ENCODE measurements around the gene LTA4H. TPM values are rescaled to one million over a fixed set of nuclear protein-coding genes. Genes with fewer than 3 reads are reported as not detected.
A peak's percentile ranks its signal among the peaks of the same experiment; 100 is the strongest.

Gene LTA4H
- polyA plus RNA-seq, 6 donors from 2014 or later, result 203 to 338 (median 258) TPM

- DNase-seq (no peak), ATAC-seq (ENCODE audit: low read depth in 2 of 2) (no peak)
- peaks cover 10 to 34% (median 26%) of the 10 kb centered on the region in 3 donors for H3K4me1 Mint-ChIP-seq
- no peak overlapping the region for H3K4me3 Mint-ChIP-seq
- no peaks in the 10 kb centered on the region for H3K36me3 Mint-ChIP-seq
- no peaks in the 10 kb centered on the region for H3K9me3 Mint-ChIP-seq
- H3K27ac Mint-ChIP-seq, result no peak overlapping the region
- H3K27me3 Mint-ChIP-seq, result no peaks in the 10 kb centered on the region
These were observed 4.1 kb upstream of the LTA4H start for GRCh38 chr12:96039516-96039915.

- no peak for DNase-seq
- H3K36me3 Mint-ChIP-seq, result peaks cover 0 to 4% of the 10 kb centered on the region in 2 donors
- H3K9me3 Mint-ChIP-seq, result no peaks in the 10 kb centered on the region
- H3K27ac Mint-ChIP-seq, result no peak overlapping the region
- H3K4me3 Mint-ChIP-seq, result no peak overlapping the region
- H3K27me3 Mint-ChIP-seq, result no peaks in the 10 kb centered on the region
- H3K4me1 Mint-ChIP-seq, result peaks cover 7 to 24% (median 12%) of the 10 kb centered on the region in 3 donors
- no peak for ATAC-seq (ENCODE audit: low read depth in 2 of 2)
These were observed 1.5 kb upstream of the LTA4H start for GRCh38 chr12:96036765-96037455.

GRCh38 chr12:96034621-96035282 lies 635 bp downstream of the LTA4H start:
- DNase-seq (no peak), ATAC-seq (ENCODE audit: low read depth in 2 of 2) (no peak)
- Mint-ChIP-seq H3K27me3 (no peaks in the 10 kb centered on the region), H3K36me3 (peaks cover 10 to 13% of the 10 kb centered on the region in 2 donors), H3K4me3 (no peak overlapping the region), H3K4me1 (peaks cover 21 to 33% (median 22%) of the 10 kb centered on the region in 3 donors), H3K9me3 (no peaks in the 10 kb centered on the region), H3K27ac (no peak overlapping the region)

- no peak for ATAC-seq (ENCODE audit: low read depth in 2 of 2)
- Mint-ChIP-seq H3K27me3 (no peaks in the 10 kb centered on the region), H3K36me3 (peaks cover 10 to 17% of the 10 kb centered on the region in 2 donors), H3K27ac (peak overlapping the region in 1 of 6 donors; percentile 1), H3K4me3 (peak overlapping the region in 1 of 8 donors; percentile 79), H3K9me3 (no peaks in the 10 kb centered on the region), H3K4me1 (peaks cover 25 to 37% (median 25%) of the 10 kb centered on the region in 3 donors)
- no peak for DNase-seq
These were observed 1.6 kb downstream of the LTA4H start for GRCh38 chr12:96033549-96034389.

GRCh38 chr12:96029826-96030225 lies 5.6 kb downstream of the LTA4H start:
- peaks cover 18 to 32% of the 10 kb centered on the region in 2 donors for H3K36me3 Mint-ChIP-seq
- H3K27ac Mint-ChIP-seq, result peak overlapping the region in 5 of 6 donors; percentile 0 to 51 (median 39)
- H3K9me3 Mint-ChIP-seq, result no peaks in the 10 kb centered on the region
- no peaks in the 10 kb centered on the region for H3K27me3 Mint-ChIP-seq
- ATAC-seq (ENCODE audit: low read depth in 2 of 2), result no peak
- peak overlapping the region in 3 of 8 donors; percentile 4 to 22 (median 16) for H3K4me3 Mint-ChIP-seq
- H3K4me1 Mint-ChIP-seq, result peaks cover 25 to 43% (median 25%) of the 10 kb centered on the region in 3 donors
- DNase-seq, result no peak

GRCh38 chr12:96028538-96028937 lies 6.8 kb downstream of the LTA4H start:
- Mint-ChIP-seq H3K4me3 (no peak overlapping the region), H3K27me3 (no peaks in the 10 kb centered on the region), H3K4me1 (peaks cover 22 to 40% (median 25%) of the 10 kb centered on the region in 3 donors), H3K9me3 (no peaks in the 10 kb centered on the region), H3K27ac (peak overlapping the region in 2 of 6 donors; percentile 12 to 60), H3K36me3 (peaks cover 18 to 32% of the 10 kb centered on the region in 2 donors)
- DNase-seq, result no peak
- ATAC-seq (ENCODE audit: low read depth in 2 of 2), result no peak

- peaks cover 25 to 35% of the 10 kb centered on the region in 2 donors for H3K36me3 Mint-ChIP-seq
- no peaks in the 10 kb centered on the region for H3K9me3 Mint-ChIP-seq
- H3K27ac Mint-ChIP-seq, result peak overlapping the region in 2 of 6 donors; percentile 8 to 34
- no peak overlapping the region for H3K4me3 Mint-ChIP-seq
- DNase-seq, result no peak
- peaks cover 25 to 40% (median 31%) of the 10 kb centered on the region in 3 donors for H3K4me1 Mint-ChIP-seq
- ATAC-seq (ENCODE audit: low read depth in 2 of 2), result no peak
- no peaks in the 10 kb centered on the region for H3K27me3 Mint-ChIP-seq
These were observed 9.1 kb downstream of the LTA4H start for GRCh38 chr12:96026331-96026730.

- no peaks in the 10 kb centered on the region for H3K27me3 Mint-ChIP-seq
These were observed 9.9 kb downstream of the LTA4H start for GRCh38 chr12:96025518-96025917.

GRCh38 chr12:96020314-96021003 lies 14.9 kb downstream of the LTA4H start:
- H3K36me3 Mint-ChIP-seq, result peaks cover 9 to 17% of the 10 kb centered on the region in 2 donors
- no peaks in the 10 kb centered on the region for H3K27me3 Mint-ChIP-seq
- peaks cover 21 to 47% (median 30%) of the 10 kb centered on the region in 3 donors for H3K4me1 Mint-ChIP-seq
- no peaks in the 10 kb centered on the region for H3K9me3 Mint-ChIP-seq
- DNase-seq, result peak; percentile 65
- ATAC-seq (ENCODE audit: low read depth in 2 of 2), result peak; percentile 98
- peak overlapping the region; percentile 63 to 91 (median 85) for H3K4me3 Mint-ChIP-seq
- H3K27ac Mint-ChIP-seq, result peak overlapping the region; percentile 92 to 95 (median 94)

More at GRCh38 chr12:96025518-96025917, 9.9 kb downstream of the LTA4H start:
- H3K36me3 Mint-ChIP-seq, result peaks cover 22 to 34% of the 10 kb centered on the region in 2 donors
- H3K9me3 Mint-ChIP-seq, result no peaks in the 10 kb centered on the region
- H3K27ac Mint-ChIP-seq, result peak overlapping the region in 2 of 6 donors; percentile 24 to 37
- H3K4me1 Mint-ChIP-seq, result peaks cover 20 to 41% (median 30%) of the 10 kb centered on the region in 3 donors
- H3K4me3 Mint-ChIP-seq, result no peak overlapping the region
- no peak for ATAC-seq (ENCODE audit: low read depth in 2 of 2)
- no peak for DNase-seq

GRCh38 chr12:96015672-96016071 lies 19.7 kb downstream of the LTA4H start:
- peaks cover 23 to 32% of the 10 kb centered on the region in 2 donors for H3K36me3 Mint-ChIP-seq
- H3K9me3 Mint-ChIP-seq, result no peaks in the 10 kb centered on the region
- peak overlapping the region in 1 of 6 donors; percentile 27 for H3K27ac Mint-ChIP-seq
- ATAC-seq (ENCODE audit: low read depth in 2 of 2) (no peak), DNase-seq (no peak)
- H3K4me1 Mint-ChIP-seq, result peaks cover 12 to 29% (median 12%) of the 10 kb centered on the region in 3 donors
- H3K4me3 Mint-ChIP-seq, result no peak overlapping the region
- no peaks in the 10 kb centered on the region for H3K27me3 Mint-ChIP-seq

GRCh38 chr12:96014943-96015599 lies 20.3 kb downstream of the LTA4H start:
- Mint-ChIP-seq H3K4me3 (no peak overlapping the region), H3K27ac (no peak overlapping the region), H3K4me1 (peaks cover 7 to 23% (median 8%) of the 10 kb centered on the region in 3 donors), H3K27me3 (no peaks in the 10 kb centered on the region), H3K36me3 (peaks cover 29 to 38% of the 10 kb centered on the region in 2 donors), H3K9me3 (no peaks in the 10 kb centered on the region)
- ATAC-seq (ENCODE audit: low read depth in 2 of 2) (no peak), DNase-seq (no peak)

- Mint-ChIP-seq H3K36me3 (peaks cover 44 to 46% of the 10 kb centered on the region in 2 donors), H3K27ac (no peak overlapping the region), H3K4me1 (no peaks in the 10 kb centered on the region), H3K4me3 (no peak overlapping the region), H3K27me3 (no peaks in the 10 kb centered on the region), H3K9me3 (no peaks in the 10 kb centered on the region)
- DNase-seq, result no peak
- no peak for ATAC-seq (ENCODE audit: low read depth in 2 of 2)
These were observed 27.7 kb downstream of the LTA4H start for GRCh38 chr12:96007729-96008128.

Data from naive B cell (primary cell).